ENCODE results near the gene REXO4. TPM values are rescaled to one million over a fixed set of nuclear protein-coding genes. Genes with fewer than 3 reads are reported as not detected.

REXO4 gene
- total and polyA plus RNA-seq, 10 of the 15 experiments (the other 5 are each of a cell fraction or from before 2014, with no cell fraction given): 2.7 to 43.9 (median 30.5) TPM

GRCh38 chr9:133375116-133375723 is 42.6 kb downstream of the REXO4 start:
- Histone ChIP-seq H3K9me3 (replicated peaks; ENCODE audit: control insufficient read depth, insufficient read depth, low read length) (no peaks in the 10 kb centered on the region; the same call in 2 of the 3 replicates), H3K4me3 (peak overlapping the region; percentile 97), H3K9ac (ENCODE audit: control insufficient read depth, insufficient read depth, low read length) (peak overlapping the region; percentile 93), H3K36me3 (ENCODE audit: control insufficient read depth in 2 of 2, insufficient read depth in 2 of 2, low read length in 1 of 2) (peaks cover 4 to 11% of the 10 kb centered on the region in 2 experiments; a peak in 3 of 4 replicates), H4K20me1 (ENCODE audit: control insufficient read depth, insufficient read depth) (peaks cover 13% of the 10 kb centered on the region), H3K4me2 (ENCODE audit: control insufficient read depth, insufficient read depth) (peak overlapping the region; percentile 83), H2AFZ (ENCODE audit: control insufficient read depth, low read depth, low read length) (no peak overlapping the region; the same call in 1 of the 2 replicates), H3K79me2 (ENCODE audit: control insufficient read depth, insufficient read depth, low read length) (peaks cover 56% of the 10 kb centered on the region), H3K27ac (ENCODE audit: control insufficient read depth, insufficient read depth) (peak overlapping the region; percentile 78), H3K27me3 (replicated peaks in 1 of 2; ENCODE audit: control insufficient read depth in 2 of 2, insufficient read depth in 2 of 2, low read length in 1 of 2) (no peaks in the 10 kb centered on the region), H3K4me1 (ENCODE audit: control insufficient read depth, insufficient read depth, low read length) (peaks cover 22% of the 10 kb centered on the region)
- ChIA-PET SMC1A (ENCODE audit: uncharacterized antibody, unreplicated experiment) (interaction anchor here (0.7 to 1.3 kb wide), 4 partner anchors 12 to 46 kb away, joined by 3 to 5 read pairs (median 4); partner anchors contain the start of genes MED22, RPL7A and SURF2), CTCF (interaction anchor here (0.6 to 1.6 kb wide), 4 partner anchors 9 to 940 kb away, joined by 3 to 5 read pairs (median 4); no protein-coding TSS in a partner anchor), POLR2A (interaction anchor here (0.6 to 1.7 kb wide), 4 partner anchors 14 to 486 kb away, joined by 3 to 9 read pairs (median 4); partner anchors contain the start of genes MED22 and RPL7A), RAD21 (ENCODE audit: unreplicated experiment) (interaction anchor here (0.6 kb wide), 1 partner anchor 20 kb away, joined by 3 read pairs; no protein-coding TSS in a partner anchor)
- intact Hi-C loops (cut with micrococcal nuclease; ENCODE audit: unreplicated experiment) (loop anchor here (5.0 kb wide), 1 partner anchor 42 kb away; the partner anchor contains the start of gene REXO4), in situ Hi-C loops (cut with MboI) (no loop called here)
- 1% methylated on average over 34 of the region's 39 CpGs for WGBS (ENCODE audit: insufficient coverage, insufficient replicate concordance, low lambda C conversion rate, missing lambda C conversion rate)
- FAIRE-seq: no peak
- BruUV-seq (replicated peaks): no TSS peak
- no peak for DNase-seq (ENCODE audit: low read depth, low spot score)
- peak; percentile 22 for ATAC-seq
- no peak for TF ChIP-seq CBX5 (IDR thresholded peaks at IDR 0.05; ENCODE audit: low read depth)
- 0 out of 4 replicates have a peak, but pooled peaks of 1 of the 2 experiments have one; percentile 23 for TF ChIP-seq IKZF2 (IDR thresholded peaks at IDR 0.05)
- no peak for TF ChIP-seq ZBED1 (IDR thresholded peaks at IDR 0.05; ENCODE audit: borderline replicate concordance)
- TF ChIP-seq IRF3 (IDR thresholded peaks at IDR 0.05): no peak
- peak in 2 of 3 experiments; percentile 9 to 38; a peak in 2 of 6 replicates for TF ChIP-seq CTCF (IDR thresholded peaks at IDR 0.05 in 2 of 3, conservative IDR thresholded peaks at IDR 0.05 in 1 of 3; ENCODE audit: control insufficient read depth in 2 of 3, extremely low read depth in 1 of 3, insufficient read depth in 1 of 3, low read depth in 3 of 3, low read length in 3 of 3)
- no peak for TF ChIP-seq SP1 (IDR thresholded peaks at IDR 0.05; ENCODE audit: low read depth, low read length)
- TF ChIP-seq SPI1 (IDR thresholded peaks at IDR 0.05; ENCODE audit: borderline replicate concordance, insufficient read depth, low read depth, low read length): no peak
- no peak for TF ChIP-seq SIX5 (IDR thresholded peaks at IDR 0.05; ENCODE audit: low read depth, low read length, severe bottlenecking)
- TF ChIP-seq CEBPZ (IDR thresholded peaks at IDR 0.05; ENCODE audit: low read depth, low read length): no peak
- TF ChIP-seq MEF2B (IDR thresholded peaks at IDR 0.05; ENCODE audit: partially characterized antibody, poor library complexity, severe bottlenecking): peak; percentile 17
- no peak for TF ChIP-seq BMI1 (IDR thresholded peaks at IDR 0.05; ENCODE audit: borderline replicate concordance)
- TF ChIP-seq POU2F2 (IDR thresholded peaks at IDR 0.05; ENCODE audit: borderline replicate concordance, low read depth, low read length): no peak
- TF ChIP-seq MYC (IDR thresholded peaks at IDR 0.05; ENCODE audit: insufficient read depth, insufficient read length, insufficient replicate concordance, low read length, severe bottlenecking): no peak
- TF ChIP-seq SREBF1 (IDR thresholded peaks at IDR 0.05; ENCODE audit: low read length): no peak
- TF ChIP-seq CREM (IDR thresholded peaks at IDR 0.05; ENCODE audit: low read depth): no peak
- no peak for TF ChIP-seq CHD4 (IDR thresholded peaks at IDR 0.05)
- TF ChIP-seq CREB1 (IDR thresholded peaks at IDR 0.05; ENCODE audit: low read depth): 0 out of 2 replicates have a peak, but pooled peaks have one; percentile 17

Measured in GM12878 (cell line).